ENCODE data around the gene ABCA9. TPM values are rescaled to one million over a fixed set of nuclear protein-coding genes. Genes with fewer than 3 reads are reported as not detected.

ABCA9 gene
- total and polyA plus RNA-seq, 9 of the 15 experiments (the other 6 are each of a cell fraction or from before 2014, with no cell fraction given), result 0.04 TPM; not detected in 8

DNA sequence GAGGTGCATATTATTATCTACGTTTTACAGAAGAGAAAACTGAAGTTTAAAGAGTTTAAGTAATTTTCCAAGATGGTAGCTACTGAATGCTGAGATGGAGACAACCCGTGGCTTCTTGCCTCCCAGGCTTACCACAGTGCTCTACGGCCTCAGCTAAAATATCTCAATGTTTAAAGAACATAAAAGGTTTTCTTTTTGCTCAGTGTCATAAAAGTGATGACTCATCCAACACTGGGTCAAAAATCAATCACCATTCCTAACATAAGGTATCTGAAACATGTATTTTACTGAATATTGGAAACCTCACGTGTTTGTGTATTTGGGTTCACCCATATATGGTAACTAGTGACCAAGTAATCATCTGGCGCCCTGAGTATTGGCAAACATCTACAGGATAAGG, 18.4 kb downstream of the ABCA9 start:
- 60% methylated on average over 5 of the region's 5 CpGs for WGBS (ENCODE audit: insufficient coverage, low coverage, missing lambda C conversion rate)
- no peak for ATAC-seq
- TF ChIP-seq STAG1 (CRISPR knock-in tag; IDR thresholded peaks at IDR 0.05; ENCODE audit: borderline replicate concordance) (no peak), ARID2 (IDR thresholded peaks at IDR 0.05) (no peak), CHAMP1 (IDR thresholded peaks at IDR 0.05) (no peak), TRIM25 (IDR thresholded peaks at IDR 0.05; ENCODE audit: borderline replicate concordance) (no peak), SMC3 (conservative IDR thresholded peaks at IDR 0.05; ENCODE audit: insufficient read depth, low read depth, low read length) (no peak), TCFL5 (CRISPR knock-in tag; conservative IDR thresholded peaks at IDR 0.05) (no peak), CCNT2 (IDR thresholded peaks at IDR 0.05; ENCODE audit: borderline replicate concordance, extremely low read depth, insufficient read length, low read depth, low read length) (no peak), GATAD2A (IDR thresholded peaks at IDR 0.05) (no peak), ZNF436 (CRISPR knock-in tag; IDR thresholded peaks at IDR 0.05) (no peak), CREB3 (tag; conservative IDR thresholded peaks at IDR 0.05; ENCODE audit: low read depth) (no peak), ZNF76 (CRISPR knock-in tag; IDR thresholded peaks at IDR 0.05; ENCODE audit: borderline replicate concordance) (no peak), SRF (CRISPR knock-in tag; IDR thresholded peaks at IDR 0.05) (no peak)
- TF ChIP-seq, protein P1, sequence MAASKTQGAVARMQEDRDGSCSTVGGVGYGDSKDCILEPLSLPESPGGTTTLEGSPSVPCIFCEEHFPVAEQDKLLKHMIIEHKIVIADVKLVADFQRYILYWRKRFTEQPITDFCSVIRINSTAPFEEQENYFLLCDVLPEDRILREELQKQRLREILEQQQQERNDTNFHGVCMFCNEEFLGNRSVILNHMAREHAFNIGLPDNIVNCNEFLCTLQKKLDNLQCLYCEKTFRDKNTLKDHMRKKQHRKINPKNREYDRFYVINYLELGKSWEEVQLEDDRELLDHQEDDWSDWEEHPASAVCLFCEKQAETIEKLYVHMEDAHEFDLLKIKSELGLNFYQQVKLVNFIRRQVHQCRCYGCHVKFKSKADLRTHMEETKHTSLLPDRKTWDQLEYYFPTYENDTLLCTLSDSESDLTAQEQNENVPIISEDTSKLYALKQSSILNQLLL (CRISPR knock-in tag; IDR thresholded peaks at IDR 0.05; ENCODE audit: borderline replicate concordance), result no peak
- TF ChIP-seq, protein P2, sequence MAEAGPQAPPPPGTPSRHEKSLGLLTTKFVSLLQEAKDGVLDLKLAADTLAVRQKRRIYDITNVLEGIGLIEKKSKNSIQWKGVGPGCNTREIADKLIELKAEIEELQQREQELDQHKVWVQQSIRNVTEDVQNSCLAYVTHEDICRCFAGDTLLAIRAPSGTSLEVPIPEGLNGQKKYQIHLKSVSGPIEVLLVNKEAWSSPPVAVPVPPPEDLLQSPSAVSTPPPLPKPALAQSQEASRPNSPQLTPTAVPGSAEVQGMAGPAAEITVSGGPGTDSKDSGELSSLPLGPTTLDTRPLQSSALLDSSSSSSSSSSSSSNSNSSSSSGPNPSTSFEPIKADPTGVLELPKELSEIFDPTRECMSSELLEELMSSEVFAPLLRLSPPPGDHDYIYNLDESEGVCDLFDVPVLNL (CRISPR knock-in tag; IDR thresholded peaks at IDR 0.05; ENCODE audit: low read depth), result no peak

More for the DNA sequence above, 18.4 kb downstream of the ABCA9 start:
- no peak overlapping the region for H3K9ac ChIP-seq (ENCODE audit: insufficient read depth in 1 of 2, low read depth in 2 of 2, low read length in 2 of 2)
- no peak for FAIRE-seq
- intact Hi-C loops (cut with micrococcal nuclease) (no loop called here), in situ Hi-C loops (cut with MboI) (no loop called here)
- POLR2A ChIA-PET, result no interaction called here
- no peaks in the 10 kb centered on the region for H4K20me1 ChIP-seq (replicated peaks; ENCODE audit: control insufficient read depth, insufficient read depth, low read length)
- H3K4me2 ChIP-seq (ENCODE audit: insufficient read depth, low read length), result no peak overlapping the region
- no peaks in the 10 kb centered on the region for H3K9me1 ChIP-seq (ENCODE audit: control insufficient read depth, insufficient read depth, low read length)
- no peaks in the 10 kb centered on the region for H3K9me3 ChIP-seq (replicated peaks; ENCODE audit: control insufficient read depth, insufficient read depth, low read depth, low read length)
- H3K27me3 ChIP-seq (ENCODE audit: control insufficient read depth in 2 of 2, insufficient read depth in 2 of 2, low read length in 2 of 2), result no peaks in the 10 kb centered on the region
- no peak for DNase-seq (ENCODE audit: extremely low read depth in 1 of 4, low spot score in 3 of 4)
- no TSS peak for BruUV-seq (replicated peaks)
- peak overlapping the region; percentile 48 for H2AFZ ChIP-seq (ENCODE audit: low read depth, low read length)
- no peak overlapping the region for H3K27ac ChIP-seq (ENCODE audit: extremely low read depth, low read depth, low read length)
- H3K4me1 ChIP-seq (replicated peaks in 1 of 2; ENCODE audit: control insufficient read depth in 2 of 2, insufficient read depth in 2 of 2, low read length in 2 of 2), result peaks cover 0 to 15% of the 10 kb centered on the region in 2 experiments; a peak in 3 of 5 replicates
- H3K36me3 ChIP-seq (ENCODE audit: control insufficient read depth, insufficient read depth, low read length), result no peaks in the 10 kb centered on the region
- no peak overlapping the region for H3K4me3 ChIP-seq
- no peaks in the 10 kb centered on the region for H3K79me2 ChIP-seq (ENCODE audit: control insufficient read depth, insufficient read depth, low read length)
- CTCF ChIA-PET (ENCODE audit: low intra/inter-chr PET ratio), result no interaction called here
